HG03060 (cell line): ENCODE measurements around the gene MRPL45.

Experiments used
- ATAC-seq: cut with Tn5 transposase; IDR thresholded peaks from one replicate; pipeline ENCODE4 v1.9.1; 2021; ENCODE audit warnings: low read depth, moderate number of reproducible peaks; ENCODE audit not compliant: unreplicated experiment

MRPL45 gene

GRCh38 chr17:38343608-38344419, 46.8 kb downstream of the MRPL45 start, which contains the start of gene GPR179:
GPR179 (minus strand) TSS chr17:38343956; CDS start chr17:38343789, 167 bp downstream.
- ATAC-seq, result no peak

- no peak for ATAC-seq
These were observed 47.4 kb downstream of the MRPL45 start for GRCh38 chr17:38344420-38344745.

GRCh38 chr17:38345743-38346142, 48.8 kb downstream of the MRPL45 start:
- ATAC-seq, result no peak

- no peak for ATAC-seq
These were observed 52.2 kb downstream of the MRPL45 start for GRCh38 chr17:38349097-38349730.

GRCh38 chr17:38350035-38350434, 53.1 kb downstream of the MRPL45 start:
- no peak for ATAC-seq

GRCh38 chr17:38351412-38352222, 54.6 kb downstream of the MRPL45 start, which contains the start of gene SOCS7:
SOCS7 (plus strand) TSS chr17:38351844; CDS start chr17:38352053, 209 bp downstream.
- ATAC-seq, result peak; percentile 84

GRCh38 chr17:38352245-38353085, 55.5 kb downstream of the MRPL45 start:
- ATAC-seq, result no peak

GRCh38 chr17:38353086-38353604, 56.2 kb downstream of the MRPL45 start:
- no peak for ATAC-seq

GRCh38 chr17:38353668-38354067, 56.7 kb downstream of the MRPL45 start:
- ATAC-seq, result no peak

- no peak for ATAC-seq
These were observed 57.5 kb downstream of the MRPL45 start for GRCh38 chr17:38354466-38354865.

GRCh38 chr17:38355251-38355650, 58.3 kb downstream of the MRPL45 start:
- no peak for ATAC-seq

- no peak for ATAC-seq
These were observed 60.6 kb downstream of the MRPL45 start for GRCh38 chr17:38357486-38358123.

- ATAC-seq, result no peak
These were observed 61.9 kb downstream of the MRPL45 start for GRCh38 chr17:38358586-38359513.

GRCh38 chr17:38361694-38362465, 64.9 kb downstream of the MRPL45 start:
- ATAC-seq, result no peak

- no peak for ATAC-seq
These were observed 66.0 kb downstream of the MRPL45 start for GRCh38 chr17:38363016-38363415.

GRCh38 chr17:38364741-38365140, 67.8 kb downstream of the MRPL45 start:
- ATAC-seq, result no peak

GRCh38 chr17:38369124-38369886, 72.3 kb downstream of the MRPL45 start:
- ATAC-seq, result no peak
